GM12891 (cell line): ENCODE results near the gene SLC25A12.

Experiments used
- PAX5 ChIP-seq: IDR thresholded peaks from 2 replicates; pipeline ENCODE4 v1.6.1; 2011; ENCODE audit warnings: low read length, moderate library complexity, mild to moderate bottlenecking; ENCODE audit not compliant: insufficient read depth, severe bottlenecking
- POLR2A ChIP-seq: IDR thresholded peaks from 2 replicates; pipeline ENCODE4 v1.6.1; 2011; ENCODE audit warnings: low read depth, low read length, control low read depth
- POLR2AphosphoS5 ChIP-seq: IDR thresholded peaks from 2 replicates; pipeline ENCODE4 v1.6.1; 2011; ENCODE audit warnings: low read depth, low read length, control low read depth
- POU2F2 ChIP-seq: IDR thresholded peaks from 2 replicates; pipeline ENCODE4 v1.6.1; 2011; ENCODE audit warnings: low read depth, mild to moderate bottlenecking, control low read depth, low read length, moderate library complexity
- SPI1 ChIP-seq: IDR thresholded peaks from 2 replicates; pipeline ENCODE4 v1.6.1; 2011; ENCODE audit warnings: low read depth, low read length, control low read depth
- TAF1 ChIP-seq: IDR thresholded peaks from 2 replicates; pipeline ENCODE4 v1.6.1; 2011; ENCODE audit warnings: low read depth, low read length, control low read depth

- no peak for TF ChIP-seq POLR2A
- TF ChIP-seq POLR2AphosphoS5 = no peak
- TF ChIP-seq TAF1 = no peak
- TF ChIP-seq SPI1 = no peak
- TF ChIP-seq POU2F2 = no peak
- no peak for TF ChIP-seq PAX5
These were observed 57.7 kb downstream of the SLC25A12 start for GRCh38 chr2:171836146-171836910.
